Activated naive CD8-positive, alpha-beta T cell treated with anti-CD3 and anti-CD28 coated beads for 36 hours (primary cell): ENCODE results near the gene MRPS14. TPM values are rescaled to one million over a fixed set of nuclear protein-coding genes. Genes with fewer than 3 reads are reported as not detected.

Experiments used
- DNase-seq: peaks from one replicate; pipeline ENCODE4 v3.0.0; 2021
- H3K27ac Mint-ChIP-seq: one replicate; pipeline ENCODE4 v1.8.0; 2022; ENCODE audit warnings: mild to moderate bottlenecking, moderate library complexity, mixed read lengths
- H3K27me3 Mint-ChIP-seq: one replicate; pipeline ENCODE4 v1.8.0; 2022; ENCODE audit warnings: mild to moderate bottlenecking, mixed read lengths
- H3K36me3 Mint-ChIP-seq: one replicate; pipeline ENCODE4 v1.8.0; 2021; ENCODE audit warnings: mild to moderate bottlenecking, mixed read lengths
- H3K4me1 Mint-ChIP-seq: one replicate; pipeline ENCODE4 v1.8.0; 2021; ENCODE audit warnings: mixed read lengths
- H3K4me3 Mint-ChIP-seq: one replicate; pipeline ENCODE4 v1.8.0; 2022; ENCODE audit warnings: mild to moderate bottlenecking, moderate library complexity, mixed read lengths
- H3K9me3 Mint-ChIP-seq: one replicate; pipeline ENCODE4 v1.8.0; 2022; ENCODE audit warnings: mixed read lengths
- total RNA-seq, 2 experiments: library from RNA; stranded (reverse); gene quantifications; one replicate each; pipeline ENCODE4 v1.2.3, GENCODE V29; 2021

The MRPS14 gene
- total RNA-seq, 2 experiments from 2014 or later = 42.1 to 44.0 TPM

DNA sequence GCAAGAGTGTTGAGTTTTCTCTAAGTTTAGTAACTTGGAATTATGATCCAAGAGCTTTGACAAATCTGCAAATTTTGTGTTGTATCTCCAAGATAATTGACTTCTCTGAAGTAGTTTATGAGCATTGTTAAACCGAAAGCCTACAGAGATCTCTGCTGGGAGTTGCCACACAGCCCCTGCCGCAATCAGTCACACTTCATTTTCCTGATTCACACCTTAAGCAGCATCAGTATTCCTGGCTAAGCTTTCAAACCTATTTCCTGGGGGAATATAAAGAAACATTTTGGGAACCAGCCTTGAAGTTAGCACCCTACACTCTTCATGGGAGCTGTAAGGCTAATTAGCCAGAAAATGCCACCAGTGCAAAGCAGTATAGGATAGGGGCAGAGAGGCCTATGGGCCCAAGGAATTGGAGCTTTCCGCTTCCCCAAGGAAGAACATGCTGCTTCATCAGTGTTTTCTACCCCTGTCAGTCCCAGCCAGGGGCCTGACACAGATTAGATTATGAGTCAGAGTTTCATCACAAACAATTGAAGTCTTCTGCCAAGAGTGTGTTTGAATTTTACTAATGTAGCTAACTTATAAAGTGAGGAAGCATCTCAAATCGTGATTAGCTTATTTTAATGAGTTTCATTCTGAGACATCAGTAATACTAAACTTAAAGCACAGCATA, 46.7 kb downstream of the MRPS14 start:
- Mint-ChIP-seq H3K27ac (no peak overlapping the region), H3K36me3 (peaks cover 36% of the 10 kb centered on the region), H3K4me3 (no peak overlapping the region), H3K27me3 (no peaks in the 10 kb centered on the region), H3K9me3 (no peaks in the 10 kb centered on the region), H3K4me1 (peaks cover 32% of the 10 kb centered on the region)
- no peak for DNase-seq

DNA sequence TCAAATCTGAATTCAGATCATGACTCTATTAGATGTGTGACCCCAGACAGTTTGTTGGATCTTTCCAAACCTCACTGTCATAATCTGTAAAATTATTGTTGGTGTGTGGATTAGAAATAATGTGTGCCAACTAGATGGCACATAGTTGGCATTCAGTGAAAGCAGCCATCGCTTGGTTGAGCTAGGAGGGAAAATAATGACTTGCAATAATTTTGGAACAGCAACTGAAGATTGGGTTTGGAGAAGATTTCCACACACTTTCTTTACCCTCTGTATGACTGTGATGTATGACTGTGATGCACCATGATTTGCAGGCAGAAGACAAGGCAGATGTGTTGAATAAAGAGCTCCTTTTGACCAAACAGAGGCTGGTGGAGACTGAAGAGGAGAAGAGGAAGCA, 47.5 kb downstream of the MRPS14 start:
- no peak for DNase-seq
- Mint-ChIP-seq H3K4me3 (no peak overlapping the region), H3K4me1 (peaks cover 34% of the 10 kb centered on the region), H3K9me3 (no peaks in the 10 kb centered on the region), H3K27ac (no peak overlapping the region), H3K36me3 (peaks cover 34% of the 10 kb centered on the region), H3K27me3 (no peaks in the 10 kb centered on the region)

DNA sequence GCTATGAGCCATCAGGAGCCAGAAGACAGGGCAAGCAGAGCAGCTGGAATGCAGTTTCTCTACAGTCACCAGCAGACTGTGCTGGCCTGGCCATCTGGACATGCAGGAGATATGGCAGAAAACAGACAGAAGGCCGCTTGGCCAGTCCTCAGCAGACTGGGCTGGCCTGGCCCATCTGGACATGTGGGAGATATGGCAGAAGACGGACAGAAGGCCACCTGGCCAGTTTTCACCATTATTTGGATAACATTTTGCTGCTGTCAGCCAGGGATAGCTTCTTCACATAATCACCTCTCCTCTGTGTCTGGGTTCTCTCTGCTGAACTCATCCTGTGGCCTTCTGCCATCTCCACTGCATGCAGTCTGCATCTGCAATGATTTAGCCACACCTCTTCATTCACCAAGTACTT, 48.5 kb downstream of the MRPS14 start:
- Mint-ChIP-seq H3K4me3 (no peak overlapping the region), H3K36me3 (peaks cover 28% of the 10 kb centered on the region), H3K4me1 (peaks cover 36% of the 10 kb centered on the region), H3K27me3 (no peaks in the 10 kb centered on the region), H3K27ac (no peak overlapping the region), H3K9me3 (no peaks in the 10 kb centered on the region)
- DNase-seq = no peak

DNA sequence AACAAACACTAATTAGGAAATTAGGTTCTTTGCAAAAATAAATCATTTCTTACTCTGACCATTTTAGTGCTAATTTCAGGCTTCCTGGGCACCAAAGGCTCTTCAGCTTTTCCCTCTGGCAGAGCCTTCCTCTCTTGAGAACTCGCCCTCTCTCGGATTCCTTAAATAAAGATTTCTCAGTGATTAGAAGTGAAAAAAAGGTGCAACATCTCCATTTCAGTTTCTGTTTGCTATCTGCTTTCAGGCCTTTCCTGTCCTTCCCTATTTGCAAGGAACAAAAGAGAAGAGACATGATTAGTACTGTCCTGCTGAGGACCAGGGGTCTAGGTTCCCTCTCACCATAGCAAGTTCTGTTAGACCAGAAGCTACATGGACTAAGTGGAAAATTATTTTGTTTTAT, 51.3 kb downstream of the MRPS14 start:
- Mint-ChIP-seq H3K27ac (no peak overlapping the region), H3K27me3 (no peaks in the 10 kb centered on the region), H3K4me3 (no peak overlapping the region), H3K36me3 (peaks cover 23% of the 10 kb centered on the region), H3K4me1 (peaks cover 49% of the 10 kb centered on the region), H3K9me3 (no peaks in the 10 kb centered on the region)
- no peak for DNase-seq

DNA sequence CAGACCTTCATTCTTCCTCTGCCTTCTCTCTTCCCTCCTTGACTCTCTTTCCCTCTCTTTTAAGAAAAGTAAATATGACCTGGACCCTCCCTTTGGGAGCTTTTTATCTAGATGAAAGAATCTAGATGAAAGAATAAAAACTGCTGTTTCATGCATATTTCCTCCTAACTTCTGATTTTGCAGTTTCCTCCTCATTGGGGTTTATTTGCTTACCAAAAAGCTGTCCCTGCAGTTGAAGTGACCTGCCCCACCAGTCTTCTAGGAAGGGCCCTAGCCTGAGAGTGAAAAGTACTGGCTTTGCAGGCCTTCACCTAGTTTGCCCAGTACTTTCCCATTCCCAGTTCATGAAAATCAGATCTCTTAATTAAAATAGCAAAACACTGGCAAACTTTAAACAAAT, 51.8 kb downstream of the MRPS14 start:
- peaks cover 46% of the 10 kb centered on the region for H3K4me1 Mint-ChIP-seq
- no peak for DNase-seq
- H3K9me3 Mint-ChIP-seq = no peaks in the 10 kb centered on the region
- no peaks in the 10 kb centered on the region for H3K27me3 Mint-ChIP-seq
- H3K36me3 Mint-ChIP-seq = peaks cover 21% of the 10 kb centered on the region
- H3K4me3 Mint-ChIP-seq = no peak overlapping the region
- no peak overlapping the region for H3K27ac Mint-ChIP-seq

DNA sequence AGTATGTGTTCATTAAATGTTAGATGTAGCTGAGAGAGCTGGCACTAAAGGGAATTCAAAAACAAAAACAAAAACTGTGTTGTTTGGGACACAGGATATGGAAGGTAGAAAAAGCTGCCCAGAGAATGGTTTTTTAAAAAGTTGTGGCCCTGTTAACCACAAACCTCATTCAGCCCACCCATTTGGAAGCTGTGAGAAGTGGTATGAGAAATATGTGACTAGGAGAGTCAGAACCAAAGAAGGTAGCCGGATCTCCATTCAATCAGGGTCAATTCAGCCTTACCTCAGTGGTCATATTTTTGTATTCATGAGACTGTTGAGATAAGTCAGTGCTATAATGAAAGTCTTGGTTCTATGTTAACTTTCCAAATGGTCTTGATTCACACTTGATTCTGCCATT, 53.2 kb downstream of the MRPS14 start:
- H3K4me1 Mint-ChIP-seq = peaks cover 55% of the 10 kb centered on the region
- no peaks in the 10 kb centered on the region for H3K9me3 Mint-ChIP-seq
- H3K4me3 Mint-ChIP-seq = peak overlapping the region; percentile 10
- peaks cover 13% of the 10 kb centered on the region for H3K36me3 Mint-ChIP-seq
- peak; percentile 32 for DNase-seq
- no peaks in the 10 kb centered on the region for H3K27me3 Mint-ChIP-seq
- H3K27ac Mint-ChIP-seq = peak overlapping the region; percentile 70

DNA sequence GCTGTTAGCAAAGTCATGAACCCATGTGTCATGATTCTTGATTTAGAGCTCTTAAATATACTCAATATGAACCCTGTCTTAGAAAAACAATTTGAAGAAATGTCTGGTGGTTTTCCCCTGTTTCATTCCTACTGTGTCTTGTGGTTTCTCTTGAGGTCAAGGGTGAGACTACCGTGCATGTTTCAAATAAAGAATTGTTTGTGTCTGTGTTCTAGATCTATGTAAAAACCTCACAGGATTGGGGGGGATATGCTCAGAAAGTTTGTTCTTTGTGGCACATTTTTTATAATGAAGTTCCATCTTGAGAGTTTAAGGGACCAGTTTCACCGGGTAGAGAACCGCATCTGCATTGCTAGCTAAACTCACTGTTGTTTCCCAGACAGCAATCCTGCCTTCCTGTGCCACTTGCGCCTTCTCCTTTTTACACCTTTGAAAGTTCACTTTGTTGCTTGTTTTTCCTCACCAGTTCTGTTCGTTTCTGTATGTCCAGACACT, 54.4 kb downstream of the MRPS14 start:
- peaks cover 66% of the 10 kb centered on the region for H3K4me1 Mint-ChIP-seq
- peak overlapping the region; percentile 42 for H3K4me3 Mint-ChIP-seq
- peaks cover 8% of the 10 kb centered on the region for H3K36me3 Mint-ChIP-seq
- DNase-seq = no peak
- H3K27ac Mint-ChIP-seq = peak overlapping the region; percentile 86
- H3K27me3 Mint-ChIP-seq = no peaks in the 10 kb centered on the region
- no peaks in the 10 kb centered on the region for H3K9me3 Mint-ChIP-seq

DNA sequence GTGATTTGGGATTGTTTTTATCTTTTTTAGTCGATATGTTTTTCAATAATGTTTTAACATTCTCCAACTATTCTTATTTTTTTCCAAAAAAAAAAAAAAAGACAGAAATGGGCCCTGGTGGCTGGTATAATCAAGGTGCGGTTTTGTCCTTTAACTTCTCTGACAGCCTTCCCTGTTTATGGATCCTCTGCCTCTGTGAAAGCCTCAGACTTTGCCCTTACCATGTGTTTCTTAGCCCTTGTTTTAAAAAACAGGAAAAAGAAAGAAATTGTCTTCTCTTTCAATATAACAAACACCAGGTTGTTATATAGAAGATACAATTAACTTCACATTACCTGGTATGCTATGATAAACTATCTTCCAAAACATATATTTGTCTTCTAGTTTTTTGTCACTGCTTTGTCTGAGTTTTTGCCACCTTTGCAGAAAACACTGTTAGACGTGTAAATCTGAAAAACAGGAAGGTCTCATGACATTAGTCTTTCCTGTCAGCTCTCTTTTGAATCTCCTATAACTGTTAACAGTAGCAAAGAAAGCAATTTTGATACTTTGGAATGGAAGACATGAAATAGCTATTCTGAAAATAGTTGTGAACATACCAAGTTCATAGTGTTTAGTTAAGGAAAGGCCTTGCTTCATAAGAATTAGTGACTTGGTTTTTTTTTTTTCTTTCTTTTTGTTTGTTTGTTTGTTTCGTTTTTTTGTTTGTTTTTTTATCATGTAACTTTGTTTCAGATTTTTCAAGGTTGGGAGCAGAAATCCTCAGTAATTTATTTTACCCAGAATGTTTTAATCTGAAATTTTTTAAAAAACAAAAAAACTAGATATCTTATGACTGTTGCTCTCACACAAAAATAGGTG, 55.1 kb downstream of the MRPS14 start:
- peaks cover 74% of the 10 kb centered on the region for H3K4me1 Mint-ChIP-seq
- peak overlapping the region; percentile 86 for H3K27ac Mint-ChIP-seq
- H3K27me3 Mint-ChIP-seq = no peaks in the 10 kb centered on the region
- peak overlapping the region; percentile 51 for H3K4me3 Mint-ChIP-seq
- no peak for DNase-seq
- no peaks in the 10 kb centered on the region for H3K9me3 Mint-ChIP-seq
- peaks cover 7% of the 10 kb centered on the region for H3K36me3 Mint-ChIP-seq

DNA sequence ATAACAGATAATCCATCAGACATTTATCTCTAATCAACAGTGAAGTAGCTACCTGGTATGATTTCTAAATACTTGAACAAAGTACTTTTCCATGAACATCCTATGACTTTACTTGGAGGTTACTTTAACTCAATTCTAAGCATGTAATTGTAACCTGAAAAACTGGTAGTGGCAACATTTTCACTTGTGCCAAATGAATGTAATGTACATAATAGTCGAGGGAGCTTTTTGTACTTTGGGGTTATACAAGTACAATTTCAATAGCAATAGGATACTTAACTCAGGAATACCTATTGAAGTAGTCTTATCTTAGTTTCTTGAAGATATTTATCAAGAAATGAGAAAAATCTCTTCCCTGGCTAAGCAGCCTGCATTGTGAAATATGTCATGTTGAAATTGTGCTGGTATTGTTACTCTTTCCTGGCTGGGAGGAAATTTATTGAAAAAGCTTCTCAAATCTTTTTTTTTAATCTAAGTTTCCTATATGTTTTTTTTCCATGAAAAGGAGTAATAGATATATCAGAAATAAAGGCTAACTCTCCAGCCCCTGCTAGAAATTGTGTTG, 57.1 kb downstream of the MRPS14 start:
- H3K36me3 Mint-ChIP-seq = peaks cover 1% of the 10 kb centered on the region
- peaks cover 61% of the 10 kb centered on the region for H3K4me1 Mint-ChIP-seq
- DNase-seq = no peak
- H3K4me3 Mint-ChIP-seq = peak overlapping the region; percentile 74
- H3K27me3 Mint-ChIP-seq = no peaks in the 10 kb centered on the region
- H3K27ac Mint-ChIP-seq = no peak overlapping the region
- H3K9me3 Mint-ChIP-seq = no peaks in the 10 kb centered on the region

DNA sequence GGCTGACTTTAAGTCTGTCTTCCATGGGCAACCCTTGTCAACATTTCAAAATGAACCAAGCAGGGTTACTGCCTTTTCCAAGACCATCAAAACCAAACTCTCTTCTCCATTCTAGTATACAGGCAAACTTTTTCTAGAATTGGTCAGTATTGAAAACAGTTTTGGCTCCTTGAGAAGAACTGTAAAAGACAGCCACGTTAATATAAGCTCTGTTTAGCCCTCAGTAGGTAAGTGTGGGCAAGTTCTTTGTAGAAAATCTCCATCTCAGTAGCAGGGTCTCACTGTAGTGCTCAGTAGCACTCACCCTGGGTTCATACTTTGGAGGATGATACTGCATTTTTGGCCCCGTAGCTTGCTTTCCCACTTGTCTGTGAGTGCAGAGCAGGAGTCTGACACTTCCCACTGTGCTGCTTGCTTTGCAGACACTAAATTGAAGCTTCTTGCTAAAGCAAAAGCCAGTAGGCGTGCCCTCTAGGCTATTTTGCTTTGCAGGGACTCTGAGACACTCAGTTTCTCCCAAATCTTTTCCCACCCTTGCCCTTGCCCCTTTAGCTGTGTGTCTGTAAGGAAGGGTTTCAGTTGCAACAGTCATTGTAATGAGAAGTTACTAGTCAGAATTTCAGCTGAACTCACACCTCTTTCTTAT, 57.7 kb downstream of the MRPS14 start:
- Mint-ChIP-seq H3K4me3 (peak overlapping the region; percentile 74), H3K27ac (peak overlapping the region; percentile 92), H3K36me3 (peaks cover 1% of the 10 kb centered on the region), H3K9me3 (no peaks in the 10 kb centered on the region), H3K27me3 (no peaks in the 10 kb centered on the region), H3K4me1 (peaks cover 60% of the 10 kb centered on the region)
- no peak for DNase-seq

DNA sequence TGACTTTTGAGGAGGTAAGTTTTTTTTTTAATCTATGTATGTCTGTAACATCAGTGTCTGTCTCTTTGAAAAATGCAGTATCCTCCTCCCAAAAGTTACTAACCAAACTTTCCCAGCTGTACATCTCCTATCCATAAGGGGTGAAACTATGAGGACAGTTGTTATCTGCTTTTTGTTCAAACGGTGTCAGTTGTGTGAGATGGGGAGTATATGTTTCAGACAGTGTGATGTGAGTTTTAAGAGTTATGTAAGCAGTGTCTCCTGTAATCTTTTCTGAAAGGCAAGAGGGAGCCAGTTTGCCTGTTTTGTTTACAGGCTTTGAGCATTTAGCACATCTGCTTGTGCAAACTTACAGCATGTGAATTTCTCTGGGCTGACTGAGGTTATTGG, 58.3 kb downstream of the MRPS14 start:
- H3K27ac Mint-ChIP-seq = peak overlapping the region; percentile 92
- H3K27me3 Mint-ChIP-seq = no peaks in the 10 kb centered on the region
- peaks cover 55% of the 10 kb centered on the region for H3K4me1 Mint-ChIP-seq
- H3K4me3 Mint-ChIP-seq = peak overlapping the region; percentile 74
- H3K9me3 Mint-ChIP-seq = no peaks in the 10 kb centered on the region
- no peaks in the 10 kb centered on the region for H3K36me3 Mint-ChIP-seq
- DNase-seq = no peak

DNA sequence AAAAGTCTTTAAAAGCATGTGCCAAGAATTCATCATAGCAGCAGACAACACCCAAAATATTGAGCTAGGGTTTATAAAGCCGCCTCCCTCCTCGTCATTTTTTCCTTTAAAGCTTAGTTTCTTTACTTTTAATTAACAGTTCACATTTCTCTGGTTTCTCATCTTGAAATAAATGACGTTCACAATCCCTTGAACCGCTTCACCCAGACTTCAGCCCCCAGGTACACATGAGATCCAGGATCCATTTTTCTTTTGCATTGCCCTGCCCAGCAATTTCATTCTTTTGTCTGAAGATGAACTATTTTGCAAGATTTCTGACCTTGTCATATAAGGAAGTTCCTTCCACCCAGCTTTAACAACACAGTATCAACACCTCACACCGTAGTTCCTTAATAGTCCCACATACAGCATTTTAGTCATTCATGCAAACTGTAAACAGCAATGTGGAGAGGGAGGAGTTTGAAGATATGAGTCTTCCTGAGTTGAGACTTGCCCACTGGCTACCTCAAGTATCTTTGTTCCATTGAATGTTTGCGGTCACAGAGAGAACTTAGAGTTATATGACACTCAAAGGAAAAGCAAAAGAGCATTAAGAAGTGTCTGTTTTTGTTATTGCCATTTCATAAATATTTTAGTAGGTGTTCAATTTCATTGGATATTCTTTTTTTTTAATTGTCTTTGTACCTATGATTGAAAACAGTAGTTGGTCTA, 58.8 kb downstream of the MRPS14 start:
- Mint-ChIP-seq H3K9me3 (no peaks in the 10 kb centered on the region), H3K36me3 (no peaks in the 10 kb centered on the region), H3K27ac (peak overlapping the region; percentile 92), H3K27me3 (no peaks in the 10 kb centered on the region), H3K4me1 (peaks cover 50% of the 10 kb centered on the region), H3K4me3 (peak overlapping the region; percentile 74)
- no peak for DNase-seq

DNA sequence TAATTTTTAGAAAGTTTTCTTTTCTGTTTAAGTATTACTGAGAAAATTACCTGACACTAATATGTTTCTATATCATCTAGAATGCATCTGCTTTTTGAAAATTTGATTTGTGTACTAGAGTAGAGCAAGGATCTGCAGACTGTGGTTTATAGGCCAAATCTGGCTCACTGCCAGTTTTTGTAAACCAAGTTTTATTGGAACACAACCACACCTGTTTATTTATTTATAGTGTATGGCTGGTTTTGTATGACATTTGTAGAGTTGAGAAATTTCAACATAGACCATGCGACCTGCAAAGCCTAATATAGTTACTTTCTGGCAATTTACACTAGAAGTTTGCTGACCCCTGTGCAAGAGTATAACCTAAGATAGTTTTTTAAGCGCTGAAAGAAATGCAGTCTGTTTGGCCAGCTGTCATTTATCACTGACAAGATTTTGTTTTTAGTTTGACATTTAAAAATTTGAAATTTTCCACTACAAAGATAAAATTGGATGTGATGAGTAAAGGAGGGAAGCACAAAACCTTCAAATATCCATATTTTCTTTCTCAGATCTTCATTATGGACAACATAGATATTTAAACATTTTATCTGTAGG, 59.6 kb downstream of the MRPS14 start:
- no peak for DNase-seq
- peak overlapping the region; percentile 92 for H3K27ac Mint-ChIP-seq
- H3K4me3 Mint-ChIP-seq = no peak overlapping the region
- no peaks in the 10 kb centered on the region for H3K36me3 Mint-ChIP-seq
- H3K27me3 Mint-ChIP-seq = no peaks in the 10 kb centered on the region
- H3K4me1 Mint-ChIP-seq = peaks cover 42% of the 10 kb centered on the region
- no peaks in the 10 kb centered on the region for H3K9me3 Mint-ChIP-seq
